ENCODE measurements around the gene RASA3. TPM values are rescaled to one million over a fixed set of nuclear protein-coding genes. Genes with fewer than 3 reads are reported as not detected.

The RASA3 gene
- total and polyA plus RNA-seq, 2 of the 4 experiments (the other 2 are of a cell fraction), result 21.0 to 31.4 TPM

DNA sequence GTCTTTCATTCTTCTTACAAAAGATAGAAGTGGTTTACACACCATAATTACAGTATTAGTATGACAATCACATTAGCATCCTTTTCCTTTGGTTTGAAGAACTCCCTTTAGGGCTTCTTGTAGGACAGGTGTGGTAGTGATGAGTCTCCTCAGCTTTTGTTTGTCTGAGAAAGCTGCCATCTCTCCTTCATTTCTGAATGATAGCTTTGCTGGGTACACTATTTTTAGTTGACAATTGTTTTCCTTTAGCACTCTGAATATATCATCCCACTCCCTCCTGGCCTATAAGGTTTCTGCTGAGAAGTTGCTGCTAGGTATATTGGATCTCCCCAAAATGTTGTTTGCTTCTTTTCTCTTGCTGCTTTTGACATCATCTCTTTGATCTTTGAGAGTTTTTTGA is 39.3 kb downstream of the RASA3 start:
- DNase-seq (no peak), ATAC-seq (ENCODE audit: low read depth) (no peak)
- H3K4ac ChIP-seq (ENCODE audit: low read depth, low read length), result no peak overlapping the region
- H3K9me3 ChIP-seq (ENCODE audit: control insufficient read depth, insufficient read depth, low read length), result no peaks in the 10 kb centered on the region; the same call in 1 of the 2 replicates
- no peak overlapping the region for H2AFZ ChIP-seq (replicated peaks; ENCODE audit: low read length, poor library complexity)
- ChIA-PET CTCF (no interaction called here), POLR2A (ENCODE audit: unreplicated experiment) (no interaction called here)
- no peak overlapping the region for H3K4me3 ChIP-seq (ENCODE audit: insufficient read depth, low read depth, low read length)
- H2BK5ac ChIP-seq (ENCODE audit: low read depth, low read length, poor library complexity, severe bottlenecking), result no peak overlapping the region
- H2BK120ac ChIP-seq (ENCODE audit: low read depth, low read length), result no peak overlapping the region
- H3K14ac ChIP-seq (replicated peaks; ENCODE audit: low read depth, low read length), result no peak overlapping the region
- peaks cover 7% of the 10 kb centered on the region for H3K36me3 ChIP-seq (ENCODE audit: control insufficient read depth, insufficient read depth, low read length)
- TF ChIP-seq POLR2A (IDR thresholded peaks at IDR 0.05; ENCODE audit: low read depth, low read length) (no peak), MXI1 (IDR thresholded peaks at IDR 0.05; ENCODE audit: borderline replicate concordance, low read depth, low read length) (no peak), NFE2L2 (IDR thresholded peaks at IDR 0.05; ENCODE audit: low read depth, low read length) (no peak), CEBPB (IDR thresholded peaks at IDR 0.05; ENCODE audit: low read depth, low read length) (no peak), BHLHE40 (IDR thresholded peaks at IDR 0.05; ENCODE audit: low read depth, low read length) (no peak), RFX5 (IDR thresholded peaks at IDR 0.05; ENCODE audit: low read depth, low read length) (no peak), CTCF (conservative IDR thresholded peaks at IDR 0.05; ENCODE audit: low read depth, low read length) (no peak), MAFK (IDR thresholded peaks at IDR 0.05; ENCODE audit: low read depth, low read length) (no peak)
- TF ChIP-seq, protein P1, sequence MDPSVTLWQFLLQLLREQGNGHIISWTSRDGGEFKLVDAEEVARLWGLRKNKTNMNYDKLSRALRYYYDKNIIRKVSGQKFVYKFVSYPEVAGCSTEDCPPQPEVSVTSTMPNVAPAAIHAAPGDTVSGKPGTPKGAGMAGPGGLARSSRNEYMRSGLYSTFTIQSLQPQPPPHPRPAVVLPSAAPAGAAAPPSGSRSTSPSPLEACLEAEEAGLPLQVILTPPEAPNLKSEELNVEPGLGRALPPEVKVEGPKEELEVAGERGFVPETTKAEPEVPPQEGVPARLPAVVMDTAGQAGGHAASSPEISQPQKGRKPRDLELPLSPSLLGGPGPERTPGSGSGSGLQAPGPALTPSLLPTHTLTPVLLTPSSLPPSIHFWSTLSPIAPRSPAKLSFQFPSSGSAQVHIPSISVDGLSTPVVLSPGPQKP (IDR thresholded peaks at IDR 0.05; ENCODE audit: borderline replicate concordance, low read depth, low read length), result no peak
- TF ChIP-seq, protein P2, sequence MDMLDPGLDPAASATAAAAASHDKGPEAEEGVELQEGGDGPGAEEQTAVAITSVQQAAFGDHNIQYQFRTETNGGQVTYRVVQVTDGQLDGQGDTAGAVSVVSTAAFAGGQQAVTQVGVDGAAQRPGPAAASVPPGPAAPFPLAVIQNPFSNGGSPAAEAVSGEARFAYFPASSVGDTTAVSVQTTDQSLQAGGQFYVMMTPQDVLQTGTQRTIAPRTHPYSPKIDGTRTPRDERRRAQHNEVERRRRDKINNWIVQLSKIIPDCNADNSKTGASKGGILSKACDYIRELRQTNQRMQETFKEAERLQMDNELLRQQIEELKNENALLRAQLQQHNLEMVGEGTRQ (IDR thresholded peaks at IDR 0.05; ENCODE audit: low read depth, low read length), result no peak
- H2AK5ac ChIP-seq (ENCODE audit: low read depth, low read length), result no peak overlapping the region
- BruUV-seq (replicated peaks), result no TSS peak
- H3K9me1 ChIP-seq (ENCODE audit: insufficient read depth, low read length), result peaks cover 19% of the 10 kb centered on the region
- peaks cover 67% of the 10 kb centered on the region for H4K20me1 ChIP-seq (ENCODE audit: insufficient read depth, low read length)
- peaks cover 16% of the 10 kb centered on the region for H3K4me1 ChIP-seq (ENCODE audit: control insufficient read depth, insufficient read depth, low read length)
- dilution Hi-C loops (cut with HindIII; ENCODE audit: low sequenced_read_pairs, unreplicated experiment), result no loop called here
- H4K91ac ChIP-seq (ENCODE audit: insufficient read depth, low read depth, low read length), result no peak overlapping the region
- H3K79me1 ChIP-seq (ENCODE audit: low read depth in 1 of 2, low read length in 2 of 2), result peaks cover 19 to 81% of the 10 kb centered on the region in 2 experiments
- H2BK20ac ChIP-seq (ENCODE audit: low read depth, low read length), result no peak overlapping the region
- H4K8ac ChIP-seq (ENCODE audit: low read depth in 2 of 2, low read length in 2 of 2), result no peak overlapping the region
- H3K4me2 ChIP-seq (ENCODE audit: low read depth, low read length), result no peak overlapping the region
- no peak overlapping the region for H4K5ac ChIP-seq (ENCODE audit: low read depth, low read length)
- no peak overlapping the region for H3K9ac ChIP-seq (ENCODE audit: low read depth, low read length)
- H2BK15ac ChIP-seq (ENCODE audit: low read depth, low read length), result no peak overlapping the region
- no peak overlapping the region for H3K23ac ChIP-seq (ENCODE audit: low read depth, low read length)
- no peak overlapping the region for H3K56ac ChIP-seq (ENCODE audit: extremely low read depth, insufficient read depth, low read length)
- H3K27me3 ChIP-seq (ENCODE audit: control insufficient read depth, insufficient read depth, low read length), result no peaks in the 10 kb centered on the region
- H3K27ac ChIP-seq (ENCODE audit: insufficient read depth, low read length), result no peak overlapping the region
- no peak overlapping the region for H2AK9ac ChIP-seq (replicated peaks; ENCODE audit: low read depth, low read length, poor library complexity)
- intact Hi-C loops (cut with micrococcal nuclease), result no loop called here
- no peak overlapping the region for H3K18ac ChIP-seq (ENCODE audit: low read depth, low read length)
- in situ Hi-C loops (cut with MboI; ENCODE audit: low sequenced_read_pairs), result no loop called here

Measured in IMR-90 (cell line).